PC-3 (cell line): ENCODE results near the gene MYO3B. TPM values are rescaled to one million over a fixed set of nuclear protein-coding genes. Genes with fewer than 3 reads are reported as not detected.

Experiments
- ATAC-seq: fragments of 200-7000 bp; cut with Tn5 transposase; 2 replicates; pipeline ENCODE4 v1.9.1; 2020; ENCODE audit warnings: mild to moderate bottlenecking, moderate library complexity
- BruUV-seq: library from RNA; stranded (reverse); fragments of 400-500 nt; replicated peaks from 2 replicates; lab custom pipeline; 2021; lab: Mats Ljungman, UMichigan
- CTCF ChIA-PET: fragments of 300-600 bp; sonication (Branson Sonifier 250); formaldehyde crosslinking; loops from one replicate; lab custom pipeline; 2022; ENCODE audit warnings: antibody characterized with exemption; lab: Charles Lee
- POLR2A ChIA-PET: fragments of 300-600 bp; sonication (Branson Sonifier 250); formaldehyde crosslinking; loops from one replicate; lab custom pipeline; 2022; ENCODE audit warnings: antibody characterized with exemption; ENCODE audit not compliant: unreplicated experiment; lab: Charles Lee
- DNase-seq: peaks from one replicate; pipeline ENCODE4 v3.0.0-alpha.2; 2015
- H2AFZ ChIP-seq: fragments of 300-600 bp; sonication (generic); 2 replicates; pipeline ENCODE4 v1.6.0; 2016; ENCODE audit warnings: antibody characterized with exemption, low read length
- H3F3A ChIP-seq: fragments of 300-600 bp; sonication (generic); one replicate; pipeline ENCODE4 v1.6.0; 2017; ENCODE audit warnings: antibody characterized with exemption, low read length, control low read depth, mild to moderate bottlenecking; ENCODE audit not compliant: unreplicated experiment
- H3K27ac ChIP-seq: fragments of 300-600 bp; sonication (generic); 2 replicates; pipeline ENCODE4 v1.5.1; 2016; ENCODE audit warnings: mild to moderate bottlenecking, low read length
- H3K27me3 ChIP-seq: fragments of 300-600 bp; sonication (generic); 2 replicates; pipeline ENCODE4 v1.6.1; 2016; ENCODE audit warnings: low read length, mixed read lengths
- H3K36me3 ChIP-seq: fragments of 300-600 bp; sonication (generic); 2 replicates; pipeline ENCODE4 v1.6.1; 2016; ENCODE audit warnings: low read depth, mixed run types, low read length, mixed read lengths
- H3K4me1 ChIP-seq: fragments of 300-600 bp; sonication (generic); 2 replicates; pipeline ENCODE4 v1.5.1; 2016; ENCODE audit warnings: low read length; ENCODE audit not compliant: insufficient read depth
- H3K4me2 ChIP-seq: fragments of 300-600 bp; sonication (generic); 2 replicates; pipeline ENCODE4 v1.6.0; 2016; ENCODE audit warnings: low read length
- H3K4me3 ChIP-seq: fragments of 300-600 bp; sonication (generic); 2 replicates; pipeline ENCODE4 v1.5.1; 2016; ENCODE audit warnings: mild to moderate bottlenecking, low read length, mixed read lengths
- H3K79me2 ChIP-seq: fragments of 300-600 bp; sonication (generic); 2 replicates; pipeline ENCODE4 v1.6.1; 2017; ENCODE audit warnings: low read length, mixed read lengths
- H3K9ac ChIP-seq: fragments of 300-600 bp; sonication (generic); 2 replicates; pipeline ENCODE4 v1.6.0; 2016; ENCODE audit warnings: mild to moderate bottlenecking, low read length
- H3K9me2 ChIP-seq: fragments of 300-600 bp; sonication (generic); replicated peaks from 2 replicates; pipeline ENCODE4 v1.6.1; 2016; ENCODE audit warnings: mixed run types, low read length, mixed read lengths
- H3K9me3 ChIP-seq: fragments of 300-600 bp; sonication (generic); 2 replicates; pipeline ENCODE4 v1.6.1; 2016; ENCODE audit warnings: low read length, mixed read lengths
- H4K20me1 ChIP-seq: fragments of 300-600 bp; sonication (generic); 2 replicates; pipeline ENCODE4 v1.6.1; 2016; ENCODE audit warnings: low read length, mixed read lengths
- CTCF ChIP-seq: fragments of 300-600 bp; sonication (generic); conservative IDR thresholded peaks from 2 replicates; pipeline ENCODE4 v1.5.1; 2017; ENCODE audit warnings: antibody characterized with exemption, low read depth, mild to moderate bottlenecking, low read length
- EZH2 ChIP-seq: fragments of 300-600 bp; sonication (generic); IDR thresholded peaks from one replicate; pipeline ENCODE4 v1.6.1; 2017; ENCODE audit warnings: antibody characterized with exemption, mild to moderate bottlenecking, low read length; ENCODE audit not compliant: unreplicated experiment
- EZH2phosphoT487 ChIP-seq: fragments of 300-600 bp; sonication (generic); IDR thresholded peaks from 2 replicates; pipeline ENCODE4 v1.6.1; 2018; ENCODE audit warnings: mild to moderate bottlenecking, antibody characterized with exemption, low read length, borderline replicate concordance
- intact Hi-C: fragments of 100-400 bp; cut with micrococcal nuclease; formaldehyde crosslinking; loops from 2 replicates; pipeline ENCODE4 v1.9.0; 2023
- total RNA-seq: library from RNA; depleted of rRNA; stranded (reverse); fragments of >200 nt; gene quantifications from 2 replicates; pipeline ENCODE4 v1.2.3, GENCODE V29; 2014

The MYO3B gene
- total RNA-seq, 1 experiment from 2014 or later: 1.1 TPM

- Histone ChIP-seq H3F3A (no peaks in the 10 kb centered on the region), H3K9ac (no peak overlapping the region), H3K4me3 (no peak overlapping the region), H3K4me2 (no peak overlapping the region), H3K9me3 (no peaks in the 10 kb centered on the region), H3K27me3 (no peaks in the 10 kb centered on the region), H4K20me1 (no peaks in the 10 kb centered on the region), H3K9me2 (no peaks in the 10 kb centered on the region), H3K79me2 (no peaks in the 10 kb centered on the region), H2AFZ (no peak overlapping the region), H3K27ac (no peak overlapping the region), H3K36me3 (no peaks in the 10 kb centered on the region), H3K4me1 (no peaks in the 10 kb centered on the region)
- POLR2A ChIA-PET: interaction anchor here (0.6 kb wide), 1 partner anchor 1433 kb away, joined by 4 read pairs; no protein-coding TSS in a partner anchor
- DNase-seq (peak; percentile 33), ATAC-seq (no peak)
- BruUV-seq: no TSS peak
- intact Hi-C loops: no loop called here
- CTCF ChIA-PET: no interaction called here
- TF ChIP-seq EZH2phosphoT487: no peak
- TF ChIP-seq CTCF: no peak
- TF ChIP-seq EZH2: no peak
Observed at GRCh38 chr2:170255971-170256370, 78.0 kb downstream of the MYO3B start.

GRCh38 chr2:170258382-170258781 is 80.4 kb downstream of the MYO3B start:
- Histone ChIP-seq H3K9me2 (no peaks in the 10 kb centered on the region), H3K9me3 (no peaks in the 10 kb centered on the region), H3K4me2 (no peak overlapping the region), H3K79me2 (no peaks in the 10 kb centered on the region), H3F3A (no peaks in the 10 kb centered on the region), H3K9ac (no peak overlapping the region), H3K36me3 (no peaks in the 10 kb centered on the region), H2AFZ (no peak overlapping the region), H3K4me1 (no peaks in the 10 kb centered on the region), H3K27ac (no peak overlapping the region), H3K4me3 (no peak overlapping the region), H4K20me1 (no peaks in the 10 kb centered on the region), H3K27me3 (no peaks in the 10 kb centered on the region)
- intact Hi-C loops: no loop called here
- BruUV-seq: no TSS peak
- CTCF ChIA-PET: no interaction called here
- POLR2A ChIA-PET: no interaction called here
- DNase-seq: peak; percentile 48
- TF ChIP-seq EZH2phosphoT487: no peak
- TF ChIP-seq EZH2: no peak
- no peak for TF ChIP-seq CTCF
- no peak; the same call in 1 of the 2 replicates for ATAC-seq

DNA sequence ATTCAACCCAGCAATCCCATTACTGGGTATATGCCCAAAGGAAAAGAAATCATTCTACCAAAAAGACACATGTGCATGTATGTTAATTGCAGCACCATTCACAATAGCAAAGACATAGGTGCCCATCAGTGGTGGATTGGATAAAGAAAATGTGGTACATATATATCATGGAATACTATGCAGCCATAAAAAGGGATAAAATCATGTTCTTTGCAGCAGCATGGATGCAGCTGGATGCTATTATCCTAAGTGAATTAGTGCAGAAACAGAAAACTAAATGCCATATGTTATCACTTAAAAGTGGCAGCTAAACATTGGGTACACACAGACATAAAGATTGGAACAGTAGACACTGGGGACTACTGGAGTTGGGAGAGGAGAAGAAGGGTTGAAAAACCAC is 82.2 kb downstream of the MYO3B start:
- no peaks in the 10 kb centered on the region for H3K79me2 ChIP-seq
- H2AFZ ChIP-seq: no peak overlapping the region
- ATAC-seq (no peak), DNase-seq (no peak)
- H3K27me3 ChIP-seq: no peaks in the 10 kb centered on the region
- no peaks in the 10 kb centered on the region for H3K36me3 ChIP-seq
- ChIA-PET POLR2A (no interaction called here), CTCF (no interaction called here)
- TF ChIP-seq EZH2: no peak
- no peak for TF ChIP-seq CTCF
- TF ChIP-seq EZH2phosphoT487: no peak
- H3F3A ChIP-seq: no peaks in the 10 kb centered on the region
- H3K4me2 ChIP-seq: no peak overlapping the region
- no peak overlapping the region for H3K27ac ChIP-seq
- H3K9me2 ChIP-seq: no peaks in the 10 kb centered on the region
- intact Hi-C loops: no loop called here
- no peak overlapping the region for H3K9ac ChIP-seq
- no peaks in the 10 kb centered on the region for H4K20me1 ChIP-seq
- no peaks in the 10 kb centered on the region for H3K4me1 ChIP-seq
- no TSS peak for BruUV-seq
- H3K4me3 ChIP-seq: no peak overlapping the region
- no peaks in the 10 kb centered on the region for H3K9me3 ChIP-seq
